NCI-H2227 (cell line): ENCODE data around the gene AUH.

Experiments used
- DNase-seq: peaks from one replicate; lab custom pipeline; 2025; ENCODE audit not compliant: unreplicated experiment; lab: John Stamatoyannopoulos, UW

AUH gene

GRCh38 chr9:91248707-91249106, 113.0 kb downstream of the AUH start:
- DNase-seq: no peak

DNA sequence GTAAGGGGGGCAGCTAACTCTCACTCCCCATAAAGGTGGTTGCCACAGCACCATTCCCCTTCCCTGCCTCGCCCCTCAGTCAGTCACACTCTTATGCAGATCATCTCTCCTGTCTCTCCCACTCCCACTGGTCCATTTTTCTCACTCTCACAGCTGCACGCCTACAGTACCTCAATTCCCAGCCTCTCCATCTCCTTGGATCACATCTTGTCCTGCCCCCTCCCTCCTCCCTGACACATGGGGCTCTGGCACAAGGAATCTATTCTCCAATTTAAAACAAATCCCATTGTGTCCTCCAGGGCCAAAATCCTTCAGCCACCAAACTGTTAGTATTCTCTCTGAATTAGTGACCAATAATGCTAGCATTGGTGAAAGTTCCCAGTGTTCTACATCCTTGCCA, 114.4 kb downstream of the AUH start:
- no peak for DNase-seq

DNA sequence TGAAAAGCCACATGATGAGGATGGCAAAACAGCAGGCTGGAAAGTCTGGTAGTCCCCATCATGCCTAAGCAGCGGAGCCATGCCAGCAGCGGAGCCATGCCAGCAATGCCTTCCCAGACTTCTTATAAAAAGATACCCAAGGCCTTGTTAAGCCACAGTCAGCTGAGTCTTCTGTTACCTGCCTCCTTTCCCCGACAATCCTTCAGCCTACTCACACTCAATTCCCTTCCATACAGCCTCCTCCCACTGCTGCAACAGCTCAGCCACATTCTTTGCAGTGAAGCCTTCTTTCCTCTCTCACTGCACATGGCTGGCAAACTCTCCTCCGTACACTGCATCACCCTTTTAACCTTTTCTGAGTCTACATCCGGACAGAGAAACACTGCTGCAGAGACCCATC, 114.9 kb downstream of the AUH start:
- no peak for DNase-seq

DNA sequence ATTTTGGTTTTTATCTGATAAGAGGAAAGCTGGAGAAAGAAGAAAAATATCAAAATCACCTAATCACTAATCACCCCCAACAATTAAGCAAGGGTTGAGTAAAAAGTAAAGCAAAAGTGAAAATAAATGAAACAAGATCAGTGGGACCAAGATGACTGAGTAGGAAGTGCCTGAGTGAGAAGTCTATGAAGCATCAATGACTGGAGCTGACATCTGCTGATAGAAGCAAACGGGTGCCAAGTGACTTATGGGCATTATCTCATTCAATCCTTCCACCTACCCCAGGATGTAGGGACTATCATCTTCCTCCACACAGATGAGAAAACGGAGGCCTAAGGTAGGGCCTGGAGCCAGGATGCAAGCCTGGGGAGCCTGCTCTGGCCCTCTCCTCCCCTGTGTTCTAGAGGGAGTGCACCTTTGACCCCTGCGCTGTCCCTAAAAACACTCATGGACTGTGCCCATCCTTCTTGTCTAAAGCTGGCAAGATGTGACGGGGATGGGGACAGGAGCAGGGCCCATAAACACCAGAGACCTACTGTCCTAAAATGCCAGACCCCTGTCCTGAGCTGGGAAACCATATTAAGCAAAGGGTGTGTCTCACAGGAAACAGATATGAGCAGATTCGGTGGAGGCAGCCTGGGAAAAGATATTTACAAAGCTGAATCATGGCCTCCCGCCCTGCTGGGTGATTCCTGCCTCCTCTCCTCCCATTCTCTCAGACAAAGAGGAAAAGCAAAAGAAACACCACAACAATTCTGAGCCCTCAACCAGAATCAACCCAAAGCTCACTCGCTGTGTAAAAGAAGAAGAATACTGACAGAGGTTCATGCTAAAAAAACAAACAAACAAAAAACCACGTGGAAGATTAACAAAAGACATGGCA, 116.0 kb downstream of the AUH start:
- no peak for DNase-seq

- DNase-seq: no peak
These were observed 118.7 kb downstream of the AUH start for GRCh38 chr9:91243029-91243428.

DNA sequence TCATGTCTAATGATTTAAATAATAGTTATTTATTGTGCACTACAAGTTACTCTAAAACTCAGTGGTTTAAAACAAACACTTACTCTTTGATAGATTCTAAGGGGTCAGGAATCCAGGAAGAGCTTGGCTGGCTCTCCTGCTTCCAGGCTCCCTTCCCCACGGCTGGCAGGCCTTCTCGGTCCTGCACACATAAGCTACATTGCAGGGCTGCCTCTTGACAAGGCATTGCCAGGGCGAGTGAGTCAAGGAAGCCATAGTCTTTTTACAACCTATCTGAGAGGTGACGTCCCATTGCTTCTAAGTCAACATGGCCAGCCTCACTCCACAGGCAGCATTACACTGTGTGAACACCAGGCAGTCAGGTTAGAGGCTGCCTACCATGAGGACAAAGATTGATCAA, 119.8 kb downstream of the AUH start:
- DNase-seq: no peak

DNA sequence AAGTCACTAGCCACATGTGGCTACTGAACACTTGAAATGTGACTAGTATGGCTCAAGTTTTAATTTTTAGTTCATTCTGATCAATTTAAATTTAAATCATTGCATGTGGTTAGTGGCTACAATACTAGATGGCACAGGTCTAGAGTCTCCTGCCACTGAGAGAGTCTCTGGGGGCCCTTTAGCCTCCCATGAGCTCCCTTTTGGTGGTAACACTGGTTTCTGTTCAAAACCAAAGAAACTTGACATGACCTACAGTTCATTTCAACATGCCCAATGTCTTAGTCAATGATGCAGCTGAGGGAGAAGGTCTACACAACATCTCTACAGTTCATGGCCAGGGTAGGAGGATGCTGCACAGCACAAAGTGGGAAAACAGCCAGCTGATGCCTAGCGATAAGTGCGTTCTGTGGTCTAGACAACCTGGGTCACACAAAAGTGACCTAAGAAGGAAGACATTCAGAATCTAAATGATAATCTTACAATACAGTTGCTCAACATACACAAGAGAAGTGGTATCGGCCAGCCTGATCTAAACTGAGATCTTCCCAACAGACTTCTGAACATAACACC, 121.0 kb downstream of the AUH start:
- no peak for DNase-seq

DNA sequence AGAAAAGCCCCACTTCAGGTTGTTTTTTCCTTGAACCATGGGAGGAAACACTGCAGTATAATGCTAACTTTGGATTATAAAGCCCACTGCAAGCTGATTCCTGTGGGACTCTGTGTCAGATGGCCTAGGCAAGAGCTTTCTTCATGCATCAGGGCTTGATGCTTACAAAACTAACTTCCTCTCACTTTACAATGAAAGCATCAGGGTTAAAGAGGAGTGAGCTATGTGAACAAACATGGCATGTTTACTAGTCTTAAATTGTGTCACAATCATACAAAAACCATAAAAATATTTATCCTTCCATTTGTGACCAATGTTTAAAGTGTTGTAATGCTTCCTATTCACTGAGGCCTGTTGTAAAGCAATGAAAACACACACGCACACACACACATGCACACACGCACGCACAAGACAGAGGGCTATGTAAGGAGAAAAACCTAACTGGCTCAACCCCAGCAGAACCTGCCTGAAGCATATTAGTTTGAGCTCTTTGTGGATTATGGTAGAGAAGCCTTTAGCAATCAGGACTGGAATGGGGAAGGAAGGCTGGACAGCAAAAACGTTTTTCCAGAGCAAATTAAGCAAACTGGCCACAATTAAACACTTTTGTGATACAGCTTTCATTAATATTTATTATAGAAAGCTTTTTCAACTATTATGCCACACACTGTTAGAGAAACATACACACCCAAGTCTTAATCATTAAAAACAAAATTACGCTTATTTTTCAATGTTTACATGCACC, 122.2 kb downstream of the AUH start:
- DNase-seq: no peak

GRCh38 chr9:91234523-91234922, 127.2 kb downstream of the AUH start:
- DNase-seq: no peak

DNA sequence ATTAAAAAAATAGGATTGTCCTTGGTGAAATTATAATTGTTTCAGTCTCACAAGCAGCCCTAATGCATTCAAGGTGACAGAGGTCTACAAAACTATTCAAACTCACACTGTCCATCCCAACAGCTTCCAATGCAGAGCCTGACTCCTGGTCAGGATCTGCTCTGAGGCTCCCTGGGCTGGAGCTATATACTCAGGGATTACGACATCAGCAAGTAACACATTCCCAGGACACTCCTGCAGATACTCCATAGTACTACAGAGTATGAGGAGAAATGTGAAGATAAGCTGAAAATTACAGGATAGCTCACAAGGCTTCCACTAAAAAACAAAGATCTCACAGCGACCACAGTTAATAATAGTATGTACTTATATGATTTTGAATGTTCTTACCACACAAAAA, 130.1 kb downstream of the AUH start:
- no peak for DNase-seq

- no peak for DNase-seq
These were observed 138.7 kb downstream of the AUH start for GRCh38 chr9:91223000-91223399.

DNA sequence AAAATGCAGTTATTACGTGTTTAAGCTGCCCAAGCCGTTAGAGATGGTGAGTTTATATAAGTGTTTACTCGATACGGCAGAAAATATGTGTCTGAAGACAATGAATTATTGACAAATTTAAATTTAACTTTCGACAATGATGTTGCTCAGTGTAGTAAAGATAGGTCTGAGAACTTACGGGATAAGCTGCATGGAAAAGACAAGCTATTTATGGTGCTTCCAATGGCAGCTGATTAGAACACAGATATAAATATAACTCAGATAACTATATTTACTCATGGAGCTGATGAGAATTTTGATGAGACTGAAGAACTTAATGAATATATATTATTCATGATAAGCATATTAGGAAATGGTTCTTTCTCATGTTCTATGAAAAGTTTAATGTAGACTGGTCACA, 139.3 kb downstream of the AUH start:
- DNase-seq: no peak

DNA sequence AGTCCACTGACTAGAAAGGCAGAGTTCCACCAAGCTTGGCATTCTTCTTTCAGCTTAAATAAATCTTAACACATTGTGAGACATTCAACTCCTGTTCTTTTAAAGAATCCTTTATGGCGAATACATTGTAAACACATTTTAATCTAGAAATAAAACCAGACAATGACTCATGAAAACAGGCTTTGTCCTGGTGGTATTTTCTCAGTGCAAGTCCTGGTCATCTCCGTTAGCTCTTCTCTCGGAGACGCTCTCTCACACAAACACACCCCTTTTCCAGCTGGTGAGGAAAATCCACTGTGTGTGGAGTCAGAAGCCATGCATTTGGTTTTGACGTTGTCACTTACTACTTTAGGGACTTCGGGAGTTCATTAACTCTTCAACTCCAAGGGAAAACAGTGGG, 140.4 kb downstream of the AUH start:
- DNase-seq: no peak

DNA sequence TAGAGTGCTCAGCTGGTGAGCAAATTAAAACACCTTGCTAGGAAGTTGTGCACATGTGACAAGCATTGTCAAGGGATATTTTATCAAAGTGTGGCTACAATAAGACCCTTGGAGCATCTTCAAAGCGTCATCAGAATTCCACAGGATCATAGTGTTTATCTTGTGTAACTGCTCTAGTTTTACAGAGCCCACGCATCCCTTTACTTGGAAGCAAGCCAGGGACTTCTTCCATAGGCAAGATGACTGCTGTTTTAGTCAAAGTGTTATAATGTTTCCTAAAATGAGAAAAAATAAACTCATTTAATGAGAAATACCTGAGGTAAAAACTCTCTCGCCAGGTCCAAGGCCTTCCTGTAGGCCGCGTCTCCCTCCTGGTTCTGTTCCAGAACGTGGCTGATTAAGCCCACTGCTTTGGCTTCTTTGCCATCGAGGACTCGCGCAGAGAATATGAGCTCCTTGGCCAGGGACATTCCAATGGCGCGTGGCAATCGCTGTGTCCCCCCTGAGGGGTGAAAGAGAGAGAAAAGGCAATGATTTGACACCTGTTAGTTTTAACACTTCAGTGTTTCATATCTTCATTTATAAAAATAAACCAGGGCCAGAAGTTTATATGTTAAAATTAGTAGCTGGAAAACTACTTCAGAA, 141.1 kb downstream of the AUH start:
- DNase-seq: no peak

- DNase-seq: no peak
These were observed 141.7 kb downstream of the AUH start for GRCh38 chr9:91220021-91220420.

DNA sequence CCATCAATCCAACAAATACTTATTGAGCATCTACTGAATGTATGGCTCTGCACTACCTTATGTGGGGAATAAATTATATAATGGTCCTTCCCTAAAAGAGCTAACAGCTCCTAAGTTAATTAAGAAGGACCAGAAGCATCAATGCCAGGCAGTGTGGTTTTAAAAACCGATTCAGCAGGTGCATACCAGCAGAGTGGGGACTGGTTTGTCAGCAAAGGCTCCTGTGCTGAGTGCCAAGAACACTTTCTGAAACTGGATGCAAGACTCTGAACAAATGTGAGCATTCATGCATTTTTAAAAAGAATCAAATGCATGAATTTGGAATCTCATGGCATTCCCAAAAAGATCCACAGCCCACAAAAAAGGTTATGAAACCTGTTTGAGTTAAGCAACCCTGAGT, 142.2 kb downstream of the AUH start:
- DNase-seq: no peak

DNA sequence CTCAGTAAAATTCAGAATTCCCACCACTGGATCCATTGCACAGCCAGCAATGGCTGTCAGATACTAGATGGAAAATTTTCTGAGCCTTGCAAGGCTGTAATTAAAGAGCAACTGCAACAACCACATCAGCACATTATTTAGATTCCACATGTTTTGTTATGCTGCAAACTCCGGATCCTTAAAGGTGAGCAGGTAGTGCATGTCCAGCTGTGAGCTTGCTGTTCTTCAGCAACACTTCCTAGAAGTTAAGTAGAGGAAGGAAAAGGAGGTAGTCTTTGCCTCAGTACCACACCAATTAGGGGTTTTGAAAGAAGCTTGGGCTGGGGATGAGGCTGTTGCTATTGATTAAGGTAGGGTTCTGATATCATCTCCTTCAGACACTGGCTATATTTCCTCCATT, 144.3 kb downstream of the AUH start:
- no peak for DNase-seq

DNA sequence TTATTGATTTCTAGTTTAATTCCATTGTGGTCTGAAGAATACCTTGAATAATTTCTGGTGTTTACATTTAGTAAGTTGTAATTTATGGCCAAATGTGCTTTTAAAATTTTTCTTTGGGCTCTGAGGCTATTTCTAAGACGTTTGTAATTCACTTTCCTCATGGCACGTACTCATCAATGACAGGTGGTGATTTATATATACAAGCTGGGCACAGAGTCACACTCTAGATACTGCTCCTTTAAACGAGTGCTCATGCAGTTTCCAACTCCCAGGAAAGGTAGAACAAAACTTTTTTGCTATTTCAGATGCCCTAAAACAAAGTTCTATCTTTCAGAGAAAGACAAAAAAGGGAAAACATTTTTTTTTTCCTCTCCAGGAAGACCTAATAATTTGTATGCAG, 146.9 kb downstream of the AUH start:
- no peak for DNase-seq

DNA sequence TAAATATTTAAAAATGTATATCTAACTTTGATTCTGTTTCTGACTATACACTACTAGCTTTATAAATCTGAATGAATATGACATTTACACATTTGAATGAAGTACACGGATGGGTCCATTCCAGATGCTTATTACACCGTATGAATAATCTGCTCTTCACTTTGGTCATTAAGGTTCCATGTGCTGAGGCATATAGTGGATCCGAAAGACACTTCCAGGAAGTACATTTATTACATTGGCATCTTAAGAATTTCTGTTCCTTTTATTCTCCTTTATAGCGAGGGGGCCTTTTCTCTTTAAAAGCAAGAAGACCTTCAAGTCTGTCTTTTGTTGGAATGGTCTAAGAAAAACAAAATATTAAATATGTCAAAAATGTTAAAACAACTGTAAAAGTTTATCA, 147.6 kb downstream of the AUH start:
- no peak for DNase-seq

DNA sequence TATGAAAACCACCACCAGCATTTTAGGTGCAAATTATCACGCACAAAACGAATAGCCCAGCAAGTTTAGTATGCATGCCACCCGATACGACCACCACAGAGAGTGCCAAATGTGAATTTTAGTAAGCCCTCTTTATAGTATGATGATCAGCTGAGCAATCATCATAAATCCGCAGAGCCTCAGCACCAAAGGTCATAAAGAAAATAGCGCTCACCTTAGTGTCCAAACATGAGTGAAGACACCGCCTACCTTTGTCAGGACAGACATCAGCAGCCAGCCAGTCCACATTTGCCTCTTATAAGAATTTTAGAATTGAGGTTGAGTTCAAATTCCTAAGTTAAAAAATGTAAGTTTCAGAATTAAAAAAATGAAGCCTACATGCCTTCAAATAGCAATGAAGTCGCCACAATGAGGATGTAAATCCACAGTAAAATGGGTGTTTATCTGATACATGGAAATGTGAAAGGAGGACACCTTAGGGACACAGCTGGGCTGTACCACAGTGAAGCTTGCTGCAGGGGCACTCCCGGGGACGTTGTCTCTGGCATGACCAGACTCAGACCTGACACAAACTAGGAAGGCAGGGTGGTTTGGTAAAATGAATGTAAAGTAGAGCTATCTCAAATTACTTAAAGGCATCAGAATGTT, 149.0 kb downstream of the AUH start:
- no peak for DNase-seq

DNA sequence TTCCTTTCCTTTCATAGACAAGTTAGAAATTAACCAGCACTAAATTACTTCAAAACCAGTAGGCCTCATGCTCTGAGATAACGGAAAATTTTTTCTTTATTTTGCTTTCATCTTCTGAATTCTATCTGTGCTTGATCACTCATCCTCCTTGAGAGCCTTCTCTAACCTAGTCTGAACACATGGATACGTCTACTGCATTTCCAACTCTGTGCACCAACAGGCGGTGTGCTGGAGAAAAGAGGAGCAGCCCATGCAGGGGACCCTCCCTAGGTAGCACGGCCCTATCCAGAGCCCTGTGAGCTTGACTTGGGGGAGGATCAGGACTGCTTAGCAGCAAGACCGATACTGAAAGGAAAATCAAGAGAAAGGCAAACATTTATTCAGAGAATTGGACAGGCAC, 149.8 kb downstream of the AUH start:
- no peak for DNase-seq
